Keratinocyte (primary cell): ENCODE results near the gene FZD1.

Source experiments
- CTCF ChIP-seq, 3 experiments: IDR thresholded peaks in 1 of 3; conservative IDR thresholded peaks in 1 of 3; optimal IDR thresholded peaks in 1 of 3; 2 replicates in 2 of 3; 3 replicates in 1 of 3; pipeline versions ENCODE3 to v1.5.1; 2011; ENCODE audit warnings: low read length in 3 of 3, mild to moderate bottlenecking in 3 of 3, moderate library complexity in 2 of 3, control low read depth in 1 of 3, inconsistent platforms in 1 of 3; ENCODE audit not compliant: insufficient read depth in 2 of 3; ENCODE audit errors: extremely low read depth in 1 of 3
- EZH2 ChIP-seq: IDR thresholded peaks from one replicate; pipeline ENCODE4 v1.6.1; 2012; ENCODE audit warnings: inconsistent platforms, mild to moderate bottlenecking, low read length, moderate library complexity

GRCh38 chr7:91311839-91312238, 47.6 kb downstream of the FZD1 start:
- TF ChIP-seq CTCF (optimal IDR thresholded peaks at IDR 0.05 in 1 of 3, IDR thresholded peaks at IDR 0.05 in 1 of 3, conservative IDR thresholded peaks at IDR 0.05 in 1 of 3; ENCODE audit: extremely low read depth in 1 of 3, insufficient read depth in 2 of 3, low read length in 3 of 3) (no peak), EZH2 (no peak)
